MM.1S (cell line): Measurements from ENCODE around the gene PANX1.

Experiments
- EZH2 ChIP-seq: fragments of 300-600 bp; sonication (generic); optimal IDR thresholded peaks from 2 replicates; pipeline ENCODE3; 2017; ENCODE audit warnings: low read depth, mild to moderate bottlenecking, antibody characterized with exemption, low read length, mixed read lengths
- EZH2phosphoT487 ChIP-seq: fragments of 300-600 bp; sonication (generic); IDR thresholded peaks from 2 replicates; pipeline ENCODE4 v1.6.1; 2018; ENCODE audit warnings: antibody characterized with exemption, low read length
- TF ChIP-seq, protein P1 (sequence below): fragments of 300-600 bp; sonication (generic); IDR thresholded peaks from 2 replicates; pipeline ENCODE4 v1.5.1; 2016; ENCODE audit warnings: antibody characterized with exemption, low read length, mixed read lengths

DNA sequence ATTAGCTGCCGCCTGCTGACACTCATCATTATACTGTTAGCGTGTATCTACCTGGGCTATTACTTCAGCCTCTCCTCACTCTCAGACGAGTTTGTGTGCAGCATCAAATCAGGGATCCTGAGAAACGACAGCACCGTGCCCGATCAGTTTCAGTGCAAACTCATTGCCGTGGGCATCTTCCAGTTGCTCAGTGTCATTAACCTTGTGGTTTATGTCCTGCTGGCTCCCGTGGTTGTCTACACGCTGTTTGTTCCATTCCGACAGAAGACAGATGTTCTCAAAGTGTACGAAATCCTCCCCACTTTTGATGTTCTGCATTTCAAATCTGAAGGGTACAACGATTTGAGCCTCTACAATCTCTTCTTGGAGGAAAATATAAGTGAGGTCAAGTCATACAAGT, 51.1 kb downstream of the PANX1 start:
- TF ChIP-seq, protein P1, sequence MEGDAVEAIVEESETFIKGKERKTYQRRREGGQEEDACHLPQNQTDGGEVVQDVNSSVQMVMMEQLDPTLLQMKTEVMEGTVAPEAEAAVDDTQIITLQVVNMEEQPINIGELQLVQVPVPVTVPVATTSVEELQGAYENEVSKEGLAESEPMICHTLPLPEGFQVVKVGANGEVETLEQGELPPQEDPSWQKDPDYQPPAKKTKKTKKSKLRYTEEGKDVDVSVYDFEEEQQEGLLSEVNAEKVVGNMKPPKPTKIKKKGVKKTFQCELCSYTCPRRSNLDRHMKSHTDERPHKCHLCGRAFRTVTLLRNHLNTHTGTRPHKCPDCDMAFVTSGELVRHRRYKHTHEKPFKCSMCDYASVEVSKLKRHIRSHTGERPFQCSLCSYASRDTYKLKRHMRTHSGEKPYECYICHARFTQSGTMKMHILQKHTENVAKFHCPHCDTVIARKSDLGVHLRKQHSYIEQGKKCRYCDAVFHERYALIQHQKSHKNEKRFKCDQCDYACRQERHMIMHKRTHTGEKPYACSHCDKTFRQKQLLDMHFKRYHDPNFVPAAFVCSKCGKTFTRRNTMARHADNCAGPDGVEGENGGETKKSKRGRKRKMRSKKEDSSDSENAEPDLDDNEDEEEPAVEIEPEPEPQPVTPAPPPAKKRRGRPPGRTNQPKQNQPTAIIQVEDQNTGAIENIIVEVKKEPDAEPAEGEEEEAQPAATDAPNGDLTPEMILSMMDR: no peak
- TF ChIP-seq EZH2: no peak
- TF ChIP-seq EZH2phosphoT487: no peak
